GM19043 (cell line): ENCODE measurements around the gene EHMT1.

Source experiments
- ATAC-seq: cut with Tn5 transposase; IDR thresholded peaks from one replicate; pipeline ENCODE4 v1.9.1; 2021; ENCODE audit warnings: low read depth; ENCODE audit not compliant: unreplicated experiment

The EHMT1 gene

GRCh38 chr9:137670391-137671195 is 51.8 kb downstream of the EHMT1 start:
- ATAC-seq: no peak

- ATAC-seq: no peak
These were observed 52.4 kb downstream of the EHMT1 start for GRCh38 chr9:137671196-137671538.

GRCh38 chr9:137671721-137672120 is 52.9 kb downstream of the EHMT1 start:
- ATAC-seq: no peak

- ATAC-seq: no peak
These were observed 54.3 kb downstream of the EHMT1 start for GRCh38 chr9:137672907-137673791.

GRCh38 chr9:137673886-137674285 is 55.1 kb downstream of the EHMT1 start:
- no peak for ATAC-seq

GRCh38 chr9:137674307-137674975 is 55.6 kb downstream of the EHMT1 start:
- ATAC-seq: no peak

GRCh38 chr9:137674976-137675320 is 56.1 kb downstream of the EHMT1 start:
- ATAC-seq: no peak

GRCh38 chr9:137676998-137677397 is 58.2 kb downstream of the EHMT1 start:
- no peak for ATAC-seq

GRCh38 chr9:137678202-137678601 is 59.4 kb downstream of the EHMT1 start:
- no peak for ATAC-seq

GRCh38 chr9:137679249-137679648 is 60.4 kb downstream of the EHMT1 start:
- no peak for ATAC-seq

- ATAC-seq: no peak
These were observed 61.0 kb downstream of the EHMT1 start for GRCh38 chr9:137679695-137680305.

- no peak for ATAC-seq
These were observed 61.9 kb downstream of the EHMT1 start for GRCh38 chr9:137680444-137681358.

GRCh38 chr9:137682428-137683105 is 63.8 kb downstream of the EHMT1 start:
- ATAC-seq: no peak

- no peak for ATAC-seq
These were observed 64.6 kb downstream of the EHMT1 start for GRCh38 chr9:137683262-137683864.

- no peak for ATAC-seq
These were observed 66.4 kb downstream of the EHMT1 start for GRCh38 chr9:137685035-137685740.

- ATAC-seq: no peak
These were observed 67.1 kb downstream of the EHMT1 start for GRCh38 chr9:137685741-137686420.

- ATAC-seq: no peak
These were observed 69.5 kb downstream of the EHMT1 start for GRCh38 chr9:137688261-137688660.

GRCh38 chr9:137688725-137689124 is 69.9 kb downstream of the EHMT1 start:
- no peak for ATAC-seq
